ENCODE results near the gene GPR139. TPM values are rescaled to one million over a fixed set of nuclear protein-coding genes. Genes with fewer than 3 reads are reported as not detected.

GPR139 gene
- total RNA-seq, 1 experiment from 2014 or later: 0.22 TPM

DNA sequence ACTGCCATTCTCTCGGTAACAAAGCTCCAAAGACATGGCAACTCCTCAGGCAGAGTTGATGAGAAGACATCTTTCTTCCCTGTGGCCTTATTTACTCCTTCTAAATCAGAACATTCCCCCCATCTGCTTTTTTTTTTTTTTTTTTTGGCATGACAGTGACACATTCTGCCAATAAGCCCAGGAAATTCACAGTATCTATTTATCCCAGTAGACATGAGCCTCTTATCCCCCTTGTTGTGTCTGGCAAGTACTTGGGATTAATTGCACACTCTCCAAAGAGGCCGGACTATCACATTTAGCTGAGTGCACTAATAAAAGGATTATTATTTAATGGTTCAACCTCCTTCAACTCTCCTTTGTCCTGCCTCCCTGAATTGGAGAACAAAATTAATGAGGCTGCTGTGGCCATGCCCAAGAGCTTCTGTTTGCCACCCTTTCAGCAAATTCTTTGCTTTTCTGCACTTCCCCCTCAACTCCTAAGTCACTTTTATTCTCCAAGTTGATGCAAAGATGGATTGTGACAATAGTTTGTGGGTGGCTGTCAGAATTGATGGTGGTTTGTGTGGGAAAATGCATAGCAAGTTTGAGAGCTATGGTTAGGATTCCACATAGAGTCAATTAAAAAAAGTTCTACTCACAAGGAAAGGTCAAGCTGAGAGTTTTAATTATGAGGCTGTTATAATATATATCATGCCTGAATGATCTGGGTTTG, 47.2 kb downstream of the GPR139 start:
- H4K91ac ChIP-seq (ENCODE audit: insufficient read length, low read depth, low read length): no peak overlapping the region
- peaks cover 21% of the 10 kb centered on the region for H3K27me3 Mint-ChIP-seq (ENCODE audit: low read depth)
- no peak overlapping the region for H2BK20ac ChIP-seq (ENCODE audit: low read depth, low read length, poor library complexity, severe bottlenecking)
- H2AK5ac ChIP-seq (ENCODE audit: insufficient read length, low read length): no peak overlapping the region
- no CpG with 5 or more reads among the region's 2 CpGs for WGBS (ENCODE audit: extremely low coverage, insufficient read length, low lambda C conversion rate)
- no peak overlapping the region for H3K27ac ChIP-seq (ENCODE audit: insufficient read length, low read depth, low read length)
- H2BK12ac ChIP-seq (ENCODE audit: insufficient read length, low read depth, low read length): no peak overlapping the region
- no peaks in the 10 kb centered on the region for H3K79me1 ChIP-seq (ENCODE audit: insufficient read depth, low read depth, low read length, poor library complexity, severe bottlenecking)
- no peaks in the 10 kb centered on the region for H3K36me3 Mint-ChIP-seq (ENCODE audit: insufficient read depth in 1 of 3, low read depth in 3 of 3)
- no peaks in the 10 kb centered on the region for H3K4me1 Mint-ChIP-seq
- no peak overlapping the region for H4K5ac ChIP-seq (ENCODE audit: insufficient read length, low read depth, low read length)
- H3K4me2 ChIP-seq (ENCODE audit: insufficient read depth, insufficient read length, low read length): no peak overlapping the region
- no peak overlapping the region for H3K4me3 Mint-ChIP-seq
- no peaks in the 10 kb centered on the region for H3K4me1 ChIP-seq (ENCODE audit: insufficient read depth, low read length)
- no peaks in the 10 kb centered on the region for H3K23me2 ChIP-seq (ENCODE audit: insufficient read length, low read depth, low read length, poor library complexity, severe bottlenecking)
- H3K56ac ChIP-seq (ENCODE audit: insufficient read length, low read depth, low read length): no peak overlapping the region
- TF ChIP-seq, protein P1, sequence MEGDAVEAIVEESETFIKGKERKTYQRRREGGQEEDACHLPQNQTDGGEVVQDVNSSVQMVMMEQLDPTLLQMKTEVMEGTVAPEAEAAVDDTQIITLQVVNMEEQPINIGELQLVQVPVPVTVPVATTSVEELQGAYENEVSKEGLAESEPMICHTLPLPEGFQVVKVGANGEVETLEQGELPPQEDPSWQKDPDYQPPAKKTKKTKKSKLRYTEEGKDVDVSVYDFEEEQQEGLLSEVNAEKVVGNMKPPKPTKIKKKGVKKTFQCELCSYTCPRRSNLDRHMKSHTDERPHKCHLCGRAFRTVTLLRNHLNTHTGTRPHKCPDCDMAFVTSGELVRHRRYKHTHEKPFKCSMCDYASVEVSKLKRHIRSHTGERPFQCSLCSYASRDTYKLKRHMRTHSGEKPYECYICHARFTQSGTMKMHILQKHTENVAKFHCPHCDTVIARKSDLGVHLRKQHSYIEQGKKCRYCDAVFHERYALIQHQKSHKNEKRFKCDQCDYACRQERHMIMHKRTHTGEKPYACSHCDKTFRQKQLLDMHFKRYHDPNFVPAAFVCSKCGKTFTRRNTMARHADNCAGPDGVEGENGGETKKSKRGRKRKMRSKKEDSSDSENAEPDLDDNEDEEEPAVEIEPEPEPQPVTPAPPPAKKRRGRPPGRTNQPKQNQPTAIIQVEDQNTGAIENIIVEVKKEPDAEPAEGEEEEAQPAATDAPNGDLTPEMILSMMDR (conservative IDR thresholded peaks at IDR 0.05): no peak
- no peak overlapping the region for H3K27ac Mint-ChIP-seq
- H3K14ac ChIP-seq (ENCODE audit: insufficient read depth, low read length): no peak overlapping the region
- H3T11ph ChIP-seq (ENCODE audit: low read length): no peak overlapping the region
- no peak for DNase-seq
- H3K18ac ChIP-seq (ENCODE audit: insufficient read length, low read depth, low read length): no peak overlapping the region
- no peak overlapping the region for H2AFZ ChIP-seq (ENCODE audit: low read length)
- H4K20me1 ChIP-seq (ENCODE audit: control insufficient read depth, insufficient read depth, insufficient read length): no peaks in the 10 kb centered on the region
- no peak overlapping the region for H2BK15ac ChIP-seq (ENCODE audit: low read depth, low read length)
- H2BK5ac ChIP-seq (ENCODE audit: insufficient read length, low read length): no peak overlapping the region
- H3K9ac ChIP-seq (ENCODE audit: extremely low read depth, insufficient read length, low read length): no peak overlapping the region
- no peaks in the 10 kb centered on the region for H3K79me2 ChIP-seq (ENCODE audit: insufficient read depth, low read length)
- no peaks in the 10 kb centered on the region for H3K9me3 ChIP-seq (ENCODE audit: control insufficient read depth, low read depth, low read length)
- H2BK120ac ChIP-seq (ENCODE audit: low read depth, low read length, poor library complexity, severe bottlenecking): no peak overlapping the region
- H3K4ac ChIP-seq (ENCODE audit: low read depth, low read length): no peak overlapping the region
- H3K27me3 ChIP-seq (ENCODE audit: insufficient read depth, low read length): no peaks in the 10 kb centered on the region
- H3K9me3 Mint-ChIP-seq: no peaks in the 10 kb centered on the region
- H3K23ac ChIP-seq (ENCODE audit: insufficient read length, low read depth, low read length): no peak overlapping the region
- no peak overlapping the region for H4K8ac ChIP-seq (replicated peaks; ENCODE audit: insufficient read length, low read depth, low read length)

All from H9 (cell line).